ENCODE measurements around the gene GNG10.

GNG10 gene

DNA sequence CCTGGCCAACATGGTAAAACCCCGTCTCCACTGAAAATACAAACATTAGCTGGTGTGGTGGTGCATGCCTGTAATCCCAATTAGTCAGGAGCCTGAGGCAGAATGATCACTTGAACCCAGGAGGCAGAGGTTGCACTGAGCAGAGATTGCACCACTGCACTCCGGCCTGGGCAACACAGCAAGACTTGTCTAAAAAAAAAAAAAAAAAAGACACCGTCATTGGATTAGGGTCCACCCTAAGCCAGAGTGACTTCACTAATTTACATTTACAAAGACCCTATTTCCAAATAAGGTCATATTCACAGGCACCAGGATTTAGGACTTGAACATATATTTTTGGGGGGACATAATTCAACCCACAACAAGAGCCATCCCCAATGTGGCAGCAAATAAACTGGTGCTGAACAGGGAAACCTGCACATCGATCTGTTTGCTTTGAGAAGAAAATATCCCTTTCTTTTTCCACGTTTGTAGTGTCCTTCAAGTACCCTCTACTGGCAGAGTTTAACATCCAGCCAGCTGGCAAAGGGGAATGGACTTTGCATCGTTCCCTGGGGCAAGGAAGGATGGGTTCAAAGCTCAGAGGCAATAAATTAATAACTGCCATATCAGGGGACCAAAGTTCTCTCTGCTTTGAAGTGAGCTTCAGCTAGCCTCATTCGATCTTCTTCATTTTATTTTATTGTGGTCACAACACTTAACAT, 34.0 kb upstream of the GNG10 start:
- TF ChIP-seq MYC (IDR thresholded peaks at IDR 0.05; ENCODE audit: low read depth, low read length) (no peak), POLR2A (IDR thresholded peaks at IDR 0.05; ENCODE audit: extremely low read depth, insufficient read length) (no peak)
- TF ChIP-seq, protein P1, sequence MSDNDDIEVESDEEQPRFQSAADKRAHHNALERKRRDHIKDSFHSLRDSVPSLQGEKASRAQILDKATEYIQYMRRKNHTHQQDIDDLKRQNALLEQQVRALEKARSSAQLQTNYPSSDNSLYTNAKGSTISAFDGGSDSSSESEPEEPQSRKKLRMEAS (IDR thresholded peaks at IDR 0.05; ENCODE audit: low read depth, low read length): no peak
- TF ChIP-seq, protein P2, sequence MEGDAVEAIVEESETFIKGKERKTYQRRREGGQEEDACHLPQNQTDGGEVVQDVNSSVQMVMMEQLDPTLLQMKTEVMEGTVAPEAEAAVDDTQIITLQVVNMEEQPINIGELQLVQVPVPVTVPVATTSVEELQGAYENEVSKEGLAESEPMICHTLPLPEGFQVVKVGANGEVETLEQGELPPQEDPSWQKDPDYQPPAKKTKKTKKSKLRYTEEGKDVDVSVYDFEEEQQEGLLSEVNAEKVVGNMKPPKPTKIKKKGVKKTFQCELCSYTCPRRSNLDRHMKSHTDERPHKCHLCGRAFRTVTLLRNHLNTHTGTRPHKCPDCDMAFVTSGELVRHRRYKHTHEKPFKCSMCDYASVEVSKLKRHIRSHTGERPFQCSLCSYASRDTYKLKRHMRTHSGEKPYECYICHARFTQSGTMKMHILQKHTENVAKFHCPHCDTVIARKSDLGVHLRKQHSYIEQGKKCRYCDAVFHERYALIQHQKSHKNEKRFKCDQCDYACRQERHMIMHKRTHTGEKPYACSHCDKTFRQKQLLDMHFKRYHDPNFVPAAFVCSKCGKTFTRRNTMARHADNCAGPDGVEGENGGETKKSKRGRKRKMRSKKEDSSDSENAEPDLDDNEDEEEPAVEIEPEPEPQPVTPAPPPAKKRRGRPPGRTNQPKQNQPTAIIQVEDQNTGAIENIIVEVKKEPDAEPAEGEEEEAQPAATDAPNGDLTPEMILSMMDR (IDR thresholded peaks at IDR 0.05; ENCODE audit: low read depth, low read length): no peak
- no peak overlapping the region for H3K4me3 ChIP-seq (ENCODE audit: low read depth, low read length)
- DNase-seq (ENCODE audit: low read depth): no peak

DNA sequence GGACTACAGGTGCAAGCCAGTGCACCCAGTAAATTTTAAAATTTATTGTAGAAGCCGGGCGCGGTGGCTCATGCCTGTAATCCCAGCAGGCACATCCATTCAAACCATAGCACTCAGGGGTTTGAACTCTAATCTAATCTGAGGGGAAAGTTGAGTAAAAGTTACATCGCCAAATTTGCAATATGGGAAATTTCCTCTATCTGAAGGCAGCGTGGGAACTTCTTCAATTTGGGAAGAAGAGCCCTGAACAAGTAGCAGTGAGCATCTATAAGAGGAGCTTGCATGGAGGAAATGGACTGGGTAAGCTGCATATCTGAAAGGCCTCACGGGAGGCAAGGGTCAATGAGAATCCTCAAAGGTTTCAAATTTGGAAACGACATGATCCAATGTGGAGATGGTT, 33.0 kb upstream of the GNG10 start:
- no peak for DNase-seq (ENCODE audit: low read depth)
- TF ChIP-seq, protein P1 (IDR thresholded peaks at IDR 0.05; ENCODE audit: low read depth, low read length): no peak
- no peak for TF ChIP-seq POLR2A (IDR thresholded peaks at IDR 0.05; ENCODE audit: extremely low read depth, insufficient read length)
- TF ChIP-seq, protein P2 (IDR thresholded peaks at IDR 0.05; ENCODE audit: low read depth, low read length): no peak
- TF ChIP-seq MYC (IDR thresholded peaks at IDR 0.05; ENCODE audit: low read depth, low read length): no peak

DNA sequence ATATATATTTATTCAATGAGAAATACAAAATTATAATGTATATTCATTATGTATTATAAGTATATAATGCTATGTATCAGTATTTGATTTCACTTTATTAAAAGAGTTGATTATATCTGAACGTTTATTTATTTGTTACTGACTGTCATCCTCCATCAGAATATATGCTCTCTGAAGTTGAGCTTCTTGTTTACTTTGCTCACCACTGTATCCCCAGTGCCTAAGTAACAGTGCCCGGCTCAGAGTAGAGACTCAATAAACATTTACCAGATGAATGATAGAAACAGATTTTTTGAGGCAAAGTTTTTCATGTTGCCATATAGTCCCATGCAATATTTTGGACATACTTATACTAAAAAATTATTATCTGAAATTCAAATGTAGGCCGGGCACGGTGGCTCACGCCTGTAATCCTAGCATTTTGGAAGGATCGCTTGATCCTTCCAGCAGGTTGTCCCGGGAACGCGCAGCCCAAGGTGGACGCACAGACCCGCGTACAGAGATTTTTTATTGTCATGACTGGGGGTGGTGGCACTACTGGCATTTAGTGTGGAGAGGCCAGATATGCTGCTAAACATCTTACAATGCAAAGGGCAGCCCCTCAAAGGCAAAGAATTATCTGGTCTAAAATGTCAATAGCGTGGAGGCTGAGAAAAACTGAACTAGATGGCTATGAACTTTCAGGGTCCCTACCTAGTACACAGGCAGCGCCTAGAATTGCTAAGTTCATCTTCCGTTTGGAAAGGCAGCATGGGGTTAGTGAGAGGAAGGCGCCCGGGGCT, 31.0 kb upstream of the GNG10 start:
- TF ChIP-seq POLR2A (IDR thresholded peaks at IDR 0.05; ENCODE audit: extremely low read depth, insufficient read length) (no peak), MYC (IDR thresholded peaks at IDR 0.05; ENCODE audit: low read depth, low read length) (no peak)
- TF ChIP-seq, protein P1 (IDR thresholded peaks at IDR 0.05; ENCODE audit: low read depth, low read length): no peak
- TF ChIP-seq, protein P2 (IDR thresholded peaks at IDR 0.05; ENCODE audit: low read depth, low read length): no peak
- peak overlapping the region; percentile 89 for H3K4me3 ChIP-seq (ENCODE audit: low read depth, low read length)

More for the DNA sequence above, 33.0 kb upstream of the GNG10 start:
- H3K4me3 ChIP-seq (ENCODE audit: low read depth, low read length): no peak overlapping the region

DNA sequence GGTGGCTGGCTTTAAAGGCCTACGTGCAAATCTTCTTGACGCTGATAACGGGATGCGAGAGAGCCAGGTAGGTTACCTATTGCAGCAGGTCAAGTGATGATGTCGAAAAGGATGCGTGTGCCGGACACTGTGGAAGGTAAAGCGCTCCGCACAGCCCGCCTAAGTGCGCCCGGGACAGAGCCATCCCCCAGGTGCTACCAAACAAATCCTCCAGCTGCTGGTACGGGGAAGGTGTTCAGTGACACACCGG, 30.5 kb upstream of the GNG10 start:
- peak overlapping the region; percentile 89 for H3K4me3 ChIP-seq (ENCODE audit: low read depth, low read length)
- TF ChIP-seq, protein P1 (IDR thresholded peaks at IDR 0.05; ENCODE audit: low read depth, low read length): no peak
- TF ChIP-seq MYC (IDR thresholded peaks at IDR 0.05; ENCODE audit: low read depth, low read length) (no peak), POLR2A (IDR thresholded peaks at IDR 0.05; ENCODE audit: extremely low read depth, insufficient read length) (no peak)
- TF ChIP-seq, protein P2 (IDR thresholded peaks at IDR 0.05; ENCODE audit: low read depth, low read length): no peak

More for the DNA sequence above, 31.0 kb upstream of the GNG10 start:
- DNase-seq (ENCODE audit: low read depth): no peak

DNA sequence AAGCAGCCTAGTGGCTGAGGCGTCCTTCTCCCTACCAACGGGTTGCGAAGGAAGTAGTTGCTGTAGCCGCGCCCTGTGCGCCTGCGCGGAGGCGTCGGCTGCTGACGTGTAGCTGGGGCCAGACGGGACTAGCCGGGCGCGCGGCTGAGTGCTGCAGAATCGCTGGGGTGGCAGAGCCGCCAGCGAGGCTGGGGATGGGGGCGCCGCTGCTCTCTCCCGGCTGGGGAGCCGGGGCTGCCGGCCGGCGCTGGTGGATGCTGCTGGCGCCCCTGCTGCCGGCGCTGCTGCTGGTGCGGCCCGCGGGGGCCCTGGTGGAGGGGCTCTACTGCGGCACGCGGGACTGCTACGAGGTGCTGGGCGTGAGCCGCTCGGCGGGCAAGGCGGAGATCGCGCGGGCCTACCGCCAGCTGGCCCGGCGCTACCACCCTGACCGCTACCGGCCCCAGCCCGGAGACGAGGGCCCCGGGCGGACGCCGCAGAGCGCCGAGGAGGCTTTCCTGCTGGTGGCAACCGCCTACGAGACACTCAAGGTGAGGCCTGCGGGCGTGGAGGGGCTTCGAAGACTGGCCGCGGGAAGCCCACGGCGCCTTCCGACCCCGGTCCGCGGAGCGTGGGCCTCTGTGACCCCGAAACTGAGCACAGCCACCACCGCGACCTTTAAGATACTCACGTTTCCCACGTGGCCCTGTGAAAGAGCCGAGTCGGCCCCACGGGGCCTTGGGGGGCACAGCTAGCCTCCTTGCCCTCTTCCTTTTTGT, 30.0 kb upstream of the GNG10 start, which contains the start of gene DNAJC25:
DNAJC25 (plus strand) TSS at position 121 of the 758 bp plus-strand sequence; CDS start at position 195, 74 bp downstream.
- TF ChIP-seq MYC (IDR thresholded peaks at IDR 0.05; ENCODE audit: low read depth, low read length): peak; percentile 75
- TF ChIP-seq, protein P2 (IDR thresholded peaks at IDR 0.05; ENCODE audit: low read depth, low read length): no peak
- TF ChIP-seq, protein P1 (IDR thresholded peaks at IDR 0.05; ENCODE audit: low read depth, low read length): peak; percentile 66
- TF ChIP-seq POLR2A (IDR thresholded peaks at IDR 0.05; ENCODE audit: extremely low read depth, insufficient read length): peak; percentile 97
- DNase-seq (ENCODE audit: low read depth): peak; percentile 98
- peak within 1 kb of the TSS; percentile 89 for H3K4me3 ChIP-seq (ENCODE audit: low read depth, low read length)

More for the DNA sequence above, 30.5 kb upstream of the GNG10 start:
- no peak for DNase-seq (ENCODE audit: low read depth)
